ENCODE results near the gene DSE. TPM values are rescaled to one million over a fixed set of nuclear protein-coding genes. Genes with fewer than 3 reads are reported as not detected.

DSE gene
- polyA plus RNA-seq, 1 experiment = 109 TPM

DNA sequence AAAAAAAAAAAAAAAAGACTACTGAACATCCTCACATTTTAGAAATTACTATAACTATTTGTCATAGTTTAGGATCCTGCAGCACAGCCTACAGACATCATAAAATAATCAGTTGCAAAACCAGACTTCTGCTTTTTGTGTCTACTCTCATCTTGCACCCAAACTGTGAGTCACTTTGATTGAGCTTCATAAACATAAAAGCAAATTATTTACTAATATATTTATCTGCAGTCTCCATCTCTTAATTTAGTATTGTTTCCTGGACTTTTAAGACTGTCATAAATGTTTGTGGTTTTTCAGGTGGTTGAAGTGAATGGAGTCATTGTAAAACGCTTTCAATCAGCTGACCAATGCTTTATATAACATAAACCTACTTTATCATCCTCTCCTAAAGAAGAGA lies 75.7 kb downstream of the DSE start:
- ChIA-PET POLR2A (no interaction called here), CTCF (interaction anchor here (0.7 to 4.6 kb wide), 4 partner anchors 19 to 177 kb away, joined by 3 to 26 read pairs (median 4); no protein-coding TSS in a partner anchor)
- Histone ChIP-seq H3K27me3 (ENCODE audit: control insufficient read depth, insufficient read depth, low read length) (no peaks in the 10 kb centered on the region), H3K4me3 (ENCODE audit: low read depth, low read length) (no peak overlapping the region), H3K36me3 (ENCODE audit: control insufficient read depth, insufficient read depth, low read length) (no peaks in the 10 kb centered on the region)
- TF ChIP-seq, protein P1, sequence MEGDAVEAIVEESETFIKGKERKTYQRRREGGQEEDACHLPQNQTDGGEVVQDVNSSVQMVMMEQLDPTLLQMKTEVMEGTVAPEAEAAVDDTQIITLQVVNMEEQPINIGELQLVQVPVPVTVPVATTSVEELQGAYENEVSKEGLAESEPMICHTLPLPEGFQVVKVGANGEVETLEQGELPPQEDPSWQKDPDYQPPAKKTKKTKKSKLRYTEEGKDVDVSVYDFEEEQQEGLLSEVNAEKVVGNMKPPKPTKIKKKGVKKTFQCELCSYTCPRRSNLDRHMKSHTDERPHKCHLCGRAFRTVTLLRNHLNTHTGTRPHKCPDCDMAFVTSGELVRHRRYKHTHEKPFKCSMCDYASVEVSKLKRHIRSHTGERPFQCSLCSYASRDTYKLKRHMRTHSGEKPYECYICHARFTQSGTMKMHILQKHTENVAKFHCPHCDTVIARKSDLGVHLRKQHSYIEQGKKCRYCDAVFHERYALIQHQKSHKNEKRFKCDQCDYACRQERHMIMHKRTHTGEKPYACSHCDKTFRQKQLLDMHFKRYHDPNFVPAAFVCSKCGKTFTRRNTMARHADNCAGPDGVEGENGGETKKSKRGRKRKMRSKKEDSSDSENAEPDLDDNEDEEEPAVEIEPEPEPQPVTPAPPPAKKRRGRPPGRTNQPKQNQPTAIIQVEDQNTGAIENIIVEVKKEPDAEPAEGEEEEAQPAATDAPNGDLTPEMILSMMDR (IDR thresholded peaks at IDR 0.05; ENCODE audit: insufficient read depth, low read depth, low read length) = no peak
- peak; percentile 26 for DNase-seq (ENCODE audit: low read depth)

DNA sequence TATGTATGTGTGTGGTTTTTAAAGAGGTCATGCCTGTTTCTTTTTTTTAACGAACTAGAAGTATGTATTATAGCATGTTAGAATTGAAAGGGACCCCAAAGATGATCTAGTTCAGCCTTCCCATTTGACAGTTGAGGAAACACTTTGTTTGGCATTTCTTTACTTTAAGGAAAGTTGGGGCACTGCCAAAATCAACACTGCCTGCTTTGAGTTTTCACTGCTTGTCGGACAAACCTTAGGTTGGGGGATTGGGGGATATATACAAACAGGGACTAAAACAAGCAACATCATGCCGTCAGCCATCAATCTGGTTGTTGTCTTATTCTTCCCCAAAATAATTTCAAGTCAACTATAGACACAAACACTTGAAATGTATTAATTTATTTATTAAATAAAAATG lies 76.3 kb downstream of the DSE start:
- no peak for DNase-seq (ENCODE audit: low read depth)
- Histone ChIP-seq H3K36me3 (ENCODE audit: control insufficient read depth, insufficient read depth, low read length) (no peaks in the 10 kb centered on the region), H3K27me3 (ENCODE audit: control insufficient read depth, insufficient read depth, low read length) (no peaks in the 10 kb centered on the region), H3K4me3 (ENCODE audit: low read depth, low read length) (no peak overlapping the region)
- POLR2A ChIA-PET = interaction anchor here (0.6 kb wide), 1 partner anchor 39 kb away, joined by 3 read pairs; no protein-coding TSS in a partner anchor
- TF ChIP-seq, protein P1 (IDR thresholded peaks at IDR 0.05; ENCODE audit: insufficient read depth, low read depth, low read length) = no peak
- CTCF ChIA-PET = interaction anchor here (0.9 to 4.6 kb wide), 6 partner anchors 11 to 178 kb away, joined by 3 to 26 read pairs (median 5); no protein-coding TSS in a partner anchor

- TF ChIP-seq, protein P1 (IDR thresholded peaks at IDR 0.05; ENCODE audit: insufficient read depth, low read depth, low read length) = no peak
- no peak overlapping the region for H3K4me3 ChIP-seq (ENCODE audit: low read depth, low read length)
- ChIA-PET CTCF (interaction anchor here (0.9 to 4.6 kb wide), 4 partner anchors 10 to 159 kb away, joined by 4 to 26 read pairs (median 5); no protein-coding TSS in a partner anchor), POLR2A (interaction anchor here (0.6 kb wide), 1 partner anchor 38 kb away, joined by 3 read pairs; no protein-coding TSS in a partner anchor)
- no peaks in the 10 kb centered on the region for H3K27me3 ChIP-seq (ENCODE audit: control insufficient read depth, insufficient read depth, low read length)
- H3K36me3 ChIP-seq (ENCODE audit: control insufficient read depth, insufficient read depth, low read length) = no peaks in the 10 kb centered on the region
- DNase-seq (ENCODE audit: low read depth) = peak; percentile 98
Observed at GRCh38 chr6:116447496-116448011, 76.8 kb downstream of the DSE start.

GRCh38 chr6:116449565-116449964 lies 78.8 kb downstream of the DSE start:
- H3K36me3 ChIP-seq (ENCODE audit: control insufficient read depth, insufficient read depth, low read length) = no peaks in the 10 kb centered on the region
- TF ChIP-seq, protein P1 (IDR thresholded peaks at IDR 0.05; ENCODE audit: insufficient read depth, low read depth, low read length) = no peak
- no peaks in the 10 kb centered on the region for H3K27me3 ChIP-seq (ENCODE audit: control insufficient read depth, insufficient read depth, low read length)
- DNase-seq (ENCODE audit: low read depth) = no peak
- ChIA-PET CTCF (interaction anchor here (1.0 kb wide), 1 partner anchor 20 kb away, joined by 3 read pairs; no protein-coding TSS in a partner anchor), POLR2A (no interaction called here)
- no peak overlapping the region for H3K4me3 ChIP-seq (ENCODE audit: low read depth, low read length)

DNA sequence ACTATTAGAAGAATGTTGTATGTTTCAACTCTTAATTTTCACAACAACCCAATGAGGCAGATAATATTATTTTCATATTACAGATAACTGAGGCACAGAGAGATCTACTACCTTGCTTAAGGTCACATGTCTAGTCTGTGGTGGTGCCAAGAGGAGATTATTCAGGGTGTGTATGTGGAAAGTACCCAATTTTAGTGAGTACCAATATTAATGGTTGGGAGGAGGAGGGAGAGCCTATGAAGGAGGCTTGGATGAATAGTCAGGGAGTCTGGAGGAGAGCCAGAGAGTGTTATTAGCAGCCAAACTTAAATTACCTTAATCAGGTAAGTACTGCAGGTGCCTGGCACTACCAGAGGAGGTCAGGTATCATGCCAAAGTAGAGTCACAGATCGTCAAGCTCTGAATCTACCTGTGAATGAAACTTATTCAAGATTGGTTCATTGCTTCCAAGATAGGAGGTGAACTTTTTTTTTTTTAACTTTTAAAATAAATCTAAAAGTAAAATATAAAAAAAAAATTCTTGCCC lies 79.5 kb downstream of the DSE start:
- TF ChIP-seq, protein P1 (IDR thresholded peaks at IDR 0.05; ENCODE audit: insufficient read depth, low read depth, low read length) = no peak
- Histone ChIP-seq H3K36me3 (ENCODE audit: control insufficient read depth, insufficient read depth, low read length) (no peaks in the 10 kb centered on the region), H3K4me3 (ENCODE audit: low read depth, low read length) (no peak overlapping the region), H3K27me3 (ENCODE audit: control insufficient read depth, insufficient read depth, low read length) (no peaks in the 10 kb centered on the region)
- ChIA-PET CTCF (interaction anchor here (1.0 kb wide), 1 partner anchor 111 kb away, joined by 4 read pairs; no protein-coding TSS in a partner anchor), POLR2A (no interaction called here)
- DNase-seq (ENCODE audit: low read depth) = no peak
